ENCODE measurements around the gene IKZF1.

The IKZF1 gene

DNA sequence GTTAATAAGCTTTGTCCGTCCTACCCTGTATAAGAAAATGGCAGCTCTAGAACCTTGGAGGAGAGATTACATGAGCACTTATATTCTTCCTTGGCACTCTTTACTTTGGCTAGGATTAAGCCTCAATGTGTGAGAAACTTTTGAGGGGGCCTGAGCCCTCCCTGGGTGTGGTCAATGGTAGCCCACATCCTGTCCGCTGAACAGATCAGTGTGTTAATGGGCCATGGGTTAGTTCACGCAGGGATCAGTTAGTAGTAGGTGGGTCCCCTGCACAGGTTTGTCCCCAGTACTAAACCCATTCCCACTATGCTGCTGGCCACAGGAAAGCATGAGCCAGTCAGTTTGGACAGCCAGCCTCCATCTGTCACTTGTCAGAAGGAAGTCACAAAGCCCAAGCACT, 20.2 kb upstream of the IKZF1 start:
- no peak for DNase-seq

DNA sequence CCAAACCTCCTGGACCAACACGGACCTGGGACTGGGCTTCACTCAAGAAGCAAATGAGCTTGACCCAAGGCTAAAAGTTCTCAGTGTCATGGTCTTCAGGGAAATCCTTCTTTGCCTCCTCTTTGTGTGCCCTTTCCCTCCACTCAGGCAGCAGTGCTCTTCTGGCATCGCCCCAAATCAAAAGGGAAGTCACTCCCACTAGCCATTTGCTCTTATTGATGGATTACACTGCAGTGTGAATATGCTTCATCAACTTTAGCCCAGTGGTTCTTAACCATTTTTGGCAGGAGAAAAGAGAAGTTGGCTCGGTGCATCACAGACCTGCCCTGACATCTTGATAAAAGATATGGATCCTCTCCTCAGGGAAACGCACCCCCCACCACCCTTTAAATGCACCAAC, 19.2 kb upstream of the IKZF1 start:
- DNase-seq = no peak

DNA sequence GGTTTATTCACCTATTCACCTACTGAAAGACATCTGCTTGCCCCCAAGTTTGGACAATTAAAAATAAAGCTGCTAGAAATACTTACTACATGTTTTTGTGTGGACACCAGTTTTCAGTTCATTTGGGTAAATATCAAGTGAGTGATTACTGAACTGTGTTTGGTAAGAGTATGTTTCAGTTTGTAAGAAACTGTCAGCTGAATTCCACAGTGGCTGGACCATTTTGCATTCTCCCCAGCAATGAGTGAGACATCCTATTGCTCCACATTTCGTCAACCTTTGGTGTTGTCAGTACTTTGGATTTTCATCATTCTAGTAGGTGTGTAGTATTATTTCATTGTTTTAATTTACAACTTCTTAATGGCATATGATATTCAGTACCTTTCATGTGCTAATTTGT, 17.4 kb upstream of the IKZF1 start:
- DNase-seq = no peak

GRCh38 chr7:50292165-50292757, 12.3 kb upstream of the IKZF1 start:
- no peak for DNase-seq

GRCh38 chr7:50292763-50293162, 11.8 kb upstream of the IKZF1 start:
- no peak for DNase-seq

- DNase-seq = no peak
Measured at GRCh38 chr7:50293509-50294179, 10.9 kb upstream of the IKZF1 start.

- no peak for DNase-seq
Measured at GRCh38 chr7:50295133-50295532, 9.4 kb upstream of the IKZF1 start.

GRCh38 chr7:50296799-50297198, 7.7 kb upstream of the IKZF1 start:
- no peak for DNase-seq

DNA sequence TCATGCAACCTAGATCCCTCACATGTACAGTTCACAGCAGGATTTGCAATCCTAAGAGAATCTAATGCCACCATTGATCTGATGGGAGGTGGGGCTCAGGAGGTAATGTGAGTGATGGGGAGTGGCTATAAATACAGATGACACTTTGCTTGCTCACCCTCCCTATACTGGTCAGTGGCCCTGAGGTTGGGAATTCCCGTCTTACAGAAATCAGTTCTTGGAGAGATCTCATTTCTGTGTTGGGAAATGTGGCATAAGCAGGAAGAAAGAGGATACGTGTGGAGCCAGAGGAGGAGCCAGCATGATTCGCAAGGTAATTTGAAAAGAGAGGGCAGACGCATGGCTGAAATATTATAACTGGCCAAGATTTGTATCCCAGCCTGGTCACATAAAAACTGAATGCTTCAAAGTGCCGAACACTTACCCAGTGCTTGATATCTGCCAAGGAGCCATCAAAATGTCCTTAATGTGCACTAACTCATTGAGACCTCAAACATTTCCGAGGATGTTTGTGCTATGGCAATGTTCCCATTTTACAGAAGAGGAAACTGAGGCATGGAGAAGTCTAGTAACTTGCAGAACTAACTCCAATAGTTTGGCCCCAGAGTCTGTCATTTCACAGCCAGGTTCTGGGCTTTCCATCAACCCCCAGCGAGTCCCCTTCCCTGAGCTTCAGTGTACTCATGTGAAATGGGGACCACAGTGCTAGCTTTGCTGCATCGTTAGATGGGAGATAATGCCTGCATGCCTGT, 5.5 kb upstream of the IKZF1 start:
- no peak for DNase-seq

DNA sequence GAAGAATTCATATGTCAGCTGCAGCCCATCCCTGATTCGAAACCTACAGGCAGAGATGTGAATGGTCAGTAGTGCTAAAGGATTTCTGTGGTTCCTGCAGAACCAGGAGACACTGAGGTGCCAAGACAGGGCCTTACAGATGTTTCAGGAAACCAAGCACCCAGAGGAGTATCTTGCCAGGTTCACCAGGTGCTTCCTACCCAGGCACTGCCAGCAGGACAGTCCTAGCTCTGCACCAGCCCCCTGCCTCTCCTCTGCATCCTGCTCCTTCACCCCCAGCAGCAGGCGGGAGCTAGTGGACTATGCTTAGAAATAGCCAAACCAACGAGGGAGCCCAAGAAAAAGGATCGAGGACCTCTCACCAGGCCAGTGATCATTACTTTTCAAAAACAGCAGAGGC, 4.2 kb upstream of the IKZF1 start:
- DNase-seq = no peak

- DNase-seq = no peak
Measured at GRCh38 chr7:50302486-50303334, 1.8 kb upstream of the IKZF1 start.

DNA sequence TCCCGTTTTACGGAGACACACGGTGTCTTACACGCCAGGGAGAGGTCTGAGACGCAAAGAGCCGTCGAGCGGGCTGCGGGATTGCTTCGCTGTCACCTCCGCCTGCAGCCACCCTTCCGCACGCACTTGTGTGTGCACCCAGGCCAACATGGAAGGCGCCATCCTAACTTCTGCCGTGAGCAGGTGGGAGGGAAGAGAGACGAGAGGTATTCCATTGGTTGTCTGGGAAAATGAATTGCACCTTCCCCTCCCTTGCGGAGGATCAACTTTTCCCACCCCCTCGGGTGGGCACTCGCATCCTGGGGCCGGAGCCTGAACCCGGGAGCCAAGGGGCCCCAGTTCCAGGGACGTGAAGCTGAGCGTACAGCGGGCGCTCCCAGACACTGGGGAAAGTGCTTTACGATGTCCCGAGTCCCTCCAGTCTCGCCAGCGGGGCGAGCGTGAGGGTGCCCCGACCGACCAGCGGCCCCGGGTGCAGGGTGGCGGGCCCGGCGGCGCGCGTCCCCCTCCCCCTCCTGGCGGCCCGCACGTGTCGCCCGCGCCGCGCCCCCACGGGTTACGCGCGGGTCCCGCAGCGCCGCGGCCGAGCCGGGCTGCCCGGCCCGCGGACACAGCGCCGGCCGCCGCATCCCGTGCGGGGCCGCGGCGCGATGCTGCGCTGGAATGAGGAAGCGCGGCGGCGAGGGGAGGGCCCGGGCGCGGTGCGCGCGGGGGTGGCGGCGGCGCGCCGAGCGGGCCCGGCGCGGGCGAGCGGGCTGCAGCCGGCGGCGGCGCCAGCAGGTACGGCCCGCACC, 984 bp upstream of the IKZF1 start:
- no peak for DNase-seq

- DNase-seq = no peak
Measured at GRCh38 chr7:50304911-50305582, 531 bp downstream of the IKZF1 start.

DNA sequence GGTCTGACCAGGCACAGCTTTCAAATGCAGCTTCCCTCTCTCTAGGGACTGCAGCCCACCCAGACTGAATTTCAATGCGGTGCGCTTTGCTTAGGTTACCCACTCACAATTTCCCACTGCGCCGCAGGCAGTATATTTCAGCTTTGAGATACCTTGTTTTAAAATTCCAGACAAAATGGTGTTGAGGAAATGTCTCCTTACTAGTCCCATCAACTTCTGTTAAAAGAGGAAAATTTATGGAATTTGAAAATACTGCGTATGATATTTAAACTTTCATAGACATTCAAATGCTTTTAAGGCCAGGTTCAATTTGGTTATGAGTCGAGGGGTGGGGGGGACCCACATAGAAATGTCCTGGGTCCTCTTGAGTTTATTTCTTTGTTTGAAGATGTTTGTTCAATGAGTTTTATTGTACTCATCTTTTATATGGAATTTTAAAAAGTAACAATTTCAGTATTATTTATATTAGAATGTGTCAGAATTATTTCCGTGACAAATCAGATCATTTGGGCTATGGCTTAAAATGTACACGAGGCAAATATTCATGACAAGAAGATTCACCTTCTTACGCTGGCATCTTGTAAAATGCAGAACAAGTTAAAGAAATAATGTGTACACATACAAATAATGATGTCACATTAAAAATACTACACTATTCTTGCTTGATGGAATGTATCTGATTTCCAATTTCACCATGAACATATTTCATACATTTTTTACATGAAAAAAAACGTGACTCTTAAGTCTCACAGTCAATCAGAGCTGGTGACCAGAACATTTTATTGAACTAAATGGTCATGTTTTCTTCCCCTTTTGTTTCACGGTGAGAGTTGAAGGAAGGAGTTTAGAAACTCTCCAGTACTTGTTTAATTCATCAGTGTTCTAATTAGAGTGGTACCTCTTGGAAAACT, 1.3 kb downstream of the IKZF1 start:
- no peak for DNase-seq

- DNase-seq = no peak
Measured at GRCh38 chr7:50306494-50307367, 2.2 kb downstream of the IKZF1 start.

DNA sequence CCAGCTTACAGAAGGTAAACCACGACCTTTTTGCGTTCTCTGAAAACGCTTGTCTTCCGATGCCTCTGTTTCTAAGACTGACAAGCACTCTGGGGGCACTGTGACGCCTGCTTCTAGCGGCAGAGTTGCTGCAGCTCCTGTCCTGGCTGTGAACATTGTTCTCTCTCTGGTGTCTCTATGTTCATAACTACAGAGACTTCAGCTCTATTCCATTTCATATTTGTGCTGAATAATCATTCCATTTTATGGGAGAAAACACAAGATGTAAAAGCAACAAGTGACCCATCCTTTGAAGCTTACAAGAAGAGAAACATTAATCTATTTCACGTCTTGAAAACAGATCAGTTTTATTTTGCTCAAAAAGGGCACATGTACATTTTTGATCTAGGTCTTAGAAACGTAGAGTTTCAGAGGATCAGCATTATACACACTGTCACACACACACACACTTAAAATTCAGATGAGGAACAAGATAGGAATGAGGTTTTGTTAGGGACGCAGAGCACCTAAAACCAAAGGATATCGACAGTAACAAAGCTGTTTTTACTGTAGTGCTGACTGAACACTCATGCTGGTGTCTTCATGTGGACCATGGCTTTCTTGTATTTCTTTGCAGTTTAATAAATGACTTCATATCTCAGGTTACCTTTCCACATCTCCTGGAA, 3.0 kb downstream of the IKZF1 start:
- no peak for DNase-seq

DNA sequence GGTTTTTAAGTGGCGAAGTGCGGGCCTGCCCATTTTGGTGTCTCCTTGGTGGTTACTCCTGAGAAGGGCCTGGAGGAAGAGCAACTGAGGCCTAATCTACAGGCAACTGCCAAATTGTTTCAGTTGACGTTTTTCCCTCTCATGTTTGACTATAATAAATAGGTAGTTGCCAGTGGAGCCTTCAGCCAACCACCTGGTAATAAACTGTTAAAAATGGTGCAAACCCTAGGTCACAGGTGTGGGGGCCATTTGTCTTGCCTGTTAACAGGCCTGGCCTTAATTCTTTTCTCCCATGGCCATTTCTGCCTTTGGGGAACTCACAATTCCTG, 3.7 kb downstream of the IKZF1 start:
- DNase-seq = no peak

- DNase-seq = no peak
Measured at GRCh38 chr7:50308532-50309385, 4.2 kb downstream of the IKZF1 start.

All from NCI-H2029 (cell line).